IPS DF 19.7 (cell line): ENCODE data around the gene ZNF217.
"Not testable (repeated sequence)": the region's sequence is repeated elsewhere in the genome, so short reads cannot be mapped to it uniquely, and the experiment has no call there.

ENCODE experiments used
- DNase-seq: peaks from one replicate; pipeline ENCODE4 v3.0.0-alpha.2; 2013; ENCODE audit warnings: low read depth, low spot score

ZNF217 gene

GRCh38 chr20:53583660-53584549, 9.7 kb downstream of the ZNF217 start:
- DNase-seq: not testable (repeated sequence)

- DNase-seq: no peak
These were observed 10.9 kb downstream of the ZNF217 start for GRCh38 chr20:53582574-53583351.

- DNase-seq: no peak
These were observed 11.4 kb downstream of the ZNF217 start for GRCh38 chr20:53582251-53582570.

GRCh38 chr20:53581444-53582250, 12.0 kb downstream of the ZNF217 start:
- DNase-seq: no peak

GRCh38 chr20:53580376-53581111, 13.1 kb downstream of the ZNF217 start:
- DNase-seq: no peak

GRCh38 chr20:53579581-53580375, 13.9 kb downstream of the ZNF217 start:
- DNase-seq: no peak

GRCh38 chr20:53579266-53579580, 14.4 kb downstream of the ZNF217 start:
- no peak for DNase-seq

GRCh38 chr20:53578492-53579222, 15.0 kb downstream of the ZNF217 start:
- DNase-seq: no peak

GRCh38 chr20:53576586-53577318, 16.9 kb downstream of the ZNF217 start:
- no peak for DNase-seq

GRCh38 chr20:53576195-53576580, 17.5 kb downstream of the ZNF217 start:
- DNase-seq: no peak

GRCh38 chr20:53575481-53576194, 18.0 kb downstream of the ZNF217 start:
- no peak for DNase-seq

- no peak for DNase-seq
These were observed 18.8 kb downstream of the ZNF217 start for GRCh38 chr20:53574819-53575218.

GRCh38 chr20:53574259-53574789, 19.3 kb downstream of the ZNF217 start:
- no peak for DNase-seq

GRCh38 chr20:53571555-53572286, 21.9 kb downstream of the ZNF217 start:
- no peak for DNase-seq

GRCh38 chr20:53570446-53571276, 23.0 kb downstream of the ZNF217 start:
- no peak for DNase-seq

- DNase-seq: no peak
These were observed 23.9 kb downstream of the ZNF217 start for GRCh38 chr20:53569606-53570307.
